Kidney (tissue), 14 donors: ENCODE data around the gene IGF1. TPM values are rescaled to one million over a fixed set of nuclear protein-coding genes. Genes with fewer than 3 reads are reported as not detected.
A peak's percentile ranks its signal among the peaks of the same experiment; 100 is the strongest.

ENCODE experiments used
- DNase-seq, 5 donors: peaks; one replicate each; pipeline ENCODE4 v3.0.0-alpha.2; 2013 to 2020
- FAIRE-seq: peaks from 2 replicates; lab custom pipeline; 2012; peaks lifted over from hg19 to GRCh38; lab: Jason Lieb, UNC
- H3K27ac ChIP-seq, 2 donors: one replicate each; pipeline ENCODE4 v1.7.0; 2013; ENCODE audit warnings: low read depth in 2 of 2, low read length in 2 of 2, inconsistent platforms in 1 of 2
- H3K27me3 ChIP-seq: one replicate; pipeline ENCODE4 v1.7.1; 2013; ENCODE audit warnings: low read length, inconsistent platforms; ENCODE audit not compliant: control insufficient read depth, insufficient read depth
- H3K36me3 ChIP-seq, 3 donors: one replicate each; pipeline versions ENCODE4 v1.7.0 to v1.7.1; 2013; ENCODE audit warnings: low read length in 3 of 3, control low read depth in 1 of 3, inconsistent platforms in 1 of 3; ENCODE audit not compliant: insufficient read depth in 3 of 3, control insufficient read depth in 2 of 3
- H3K4me1 ChIP-seq, 3 donors: one replicate each; pipeline versions ENCODE4 v1.7.0 to v1.7.1; 2013; ENCODE audit warnings: low read length in 3 of 3, inconsistent platforms in 1 of 3, low read depth in 1 of 3; ENCODE audit not compliant: control insufficient read depth in 2 of 3, insufficient read depth in 2 of 3
- H3K4me3 ChIP-seq, 3 donors: one replicate each; pipeline versions ENCODE4 v1.7.0 to v1.8.1; 2013; ENCODE audit warnings: low read length in 3 of 3, control low read depth in 1 of 3, inconsistent platforms in 1 of 3
- H3K9ac ChIP-seq, 3 donors: one replicate each; pipeline versions ENCODE4 v1.7.0 to v1.7.1; 2013; ENCODE audit warnings: low read length in 3 of 3, control low read depth in 1 of 3, inconsistent platforms in 1 of 3
- H3K9me3 ChIP-seq, 3 donors: one replicate each; pipeline versions ENCODE4 v1.7.0 to v1.7.1; 2013; ENCODE audit warnings: low read length in 3 of 3, control low read depth in 1 of 3, inconsistent platforms in 1 of 3; ENCODE audit not compliant: control insufficient read depth in 2 of 3, insufficient read depth in 1 of 3
- intact Hi-C: fragments of 100-400 bp; cut with DNase I; formaldehyde crosslinking; loops from one replicate; pipeline ENCODE4 v1.11.1; 2022
- polyA plus RNA-seq: library from polyadenylated mRNA; stranded (reverse); fragments of 350-450 nt; fragmentation: Illumina TruSeq; extraction: RNeasy Lipid Tissue Mini Kit (QIAGEN cat#74804); gene quantifications from one replicate; pipeline ENCODE4 v1.2.3, GENCODE V29; 2014; ENCODE audit warnings: low read depth, low replicate concordance; ENCODE audit not compliant: insufficient read depth
- total RNA-seq: library from RNA; stranded (reverse); fragmentation: NEBNext Ultra II Directional; extraction: Animal tissue kit (Norgen Biotek cat#: 25700); gene quantifications from one replicate; pipeline ENCODE4 v1.2.1, GENCODE V29; 2021
- TF ChIP-seq, protein P1 (sequence below): IDR thresholded peaks from 3 replicates; pipeline ENCODE4 v1.5.1; 2012; ENCODE audit warnings: mild to moderate bottlenecking, moderate library complexity, borderline replicate concordance; ENCODE audit not compliant: insufficient read depth; ENCODE audit errors: extremely low read depth
- donor health status: control.
- donor health status: control.
- donor health status: control.
- donor health status: control.
- donor health status: control.
- donor health status: DM: yes; HTN: yes; CAD: no.
- donor health status: Normal renal cell carcinoma (clear cell type).

Gene IGF1
- total and polyA plus RNA-seq, 2 donors from 2014 or later = 0.71 to 7.2 TPM

DNA sequence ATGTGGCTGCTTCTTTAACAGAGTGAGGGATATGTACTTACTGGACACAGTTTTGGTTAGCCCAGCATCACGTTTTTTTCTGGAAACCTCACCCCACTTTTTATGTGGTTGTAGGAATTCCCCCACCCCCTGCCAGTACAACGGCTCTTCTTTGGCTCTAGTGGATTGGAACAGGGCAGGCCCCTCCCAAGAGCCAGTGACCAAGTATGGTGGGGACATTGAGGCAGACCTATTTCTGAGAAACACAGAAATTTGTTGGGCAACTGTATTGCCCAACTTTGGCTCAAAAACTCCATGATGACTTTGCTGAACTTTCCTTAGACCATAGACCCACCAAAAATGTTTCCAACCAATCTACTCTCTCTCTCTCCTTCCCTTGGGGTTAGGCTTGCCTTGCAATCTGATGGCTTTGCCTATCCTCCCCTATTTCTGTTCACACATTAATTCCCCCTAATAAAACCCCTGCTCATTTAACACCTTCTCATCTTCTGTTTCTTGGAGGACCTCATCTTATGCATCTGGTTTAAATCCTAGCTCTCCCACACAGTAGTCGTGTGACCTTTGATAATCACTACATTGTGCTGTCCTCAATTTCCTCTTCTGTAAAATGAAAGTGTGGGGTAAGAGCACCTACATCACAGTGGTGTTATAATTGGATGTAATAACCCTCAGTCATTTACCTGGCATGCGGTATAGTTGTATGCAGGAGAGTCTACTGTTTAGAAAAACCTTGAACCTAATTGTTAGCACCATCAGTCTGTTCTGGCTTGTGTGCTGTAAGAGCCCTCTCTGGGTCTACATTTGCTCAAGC, 71.7 kb downstream of the IGF1 start:
- Histone ChIP-seq H3K27me3 (no peaks in the 10 kb centered on the region), H3K9ac (no peak overlapping the region), H3K4me1 (no peaks in the 10 kb centered on the region), H3K4me3 (no peak overlapping the region), H3K36me3 (no peaks in the 10 kb centered on the region), H3K9me3 (no peaks in the 10 kb centered on the region), H3K27ac (no peak overlapping the region)
- intact Hi-C loops = no loop called here
- DNase-seq (no peak), FAIRE-seq (no peak)
- TF ChIP-seq, protein P1, sequence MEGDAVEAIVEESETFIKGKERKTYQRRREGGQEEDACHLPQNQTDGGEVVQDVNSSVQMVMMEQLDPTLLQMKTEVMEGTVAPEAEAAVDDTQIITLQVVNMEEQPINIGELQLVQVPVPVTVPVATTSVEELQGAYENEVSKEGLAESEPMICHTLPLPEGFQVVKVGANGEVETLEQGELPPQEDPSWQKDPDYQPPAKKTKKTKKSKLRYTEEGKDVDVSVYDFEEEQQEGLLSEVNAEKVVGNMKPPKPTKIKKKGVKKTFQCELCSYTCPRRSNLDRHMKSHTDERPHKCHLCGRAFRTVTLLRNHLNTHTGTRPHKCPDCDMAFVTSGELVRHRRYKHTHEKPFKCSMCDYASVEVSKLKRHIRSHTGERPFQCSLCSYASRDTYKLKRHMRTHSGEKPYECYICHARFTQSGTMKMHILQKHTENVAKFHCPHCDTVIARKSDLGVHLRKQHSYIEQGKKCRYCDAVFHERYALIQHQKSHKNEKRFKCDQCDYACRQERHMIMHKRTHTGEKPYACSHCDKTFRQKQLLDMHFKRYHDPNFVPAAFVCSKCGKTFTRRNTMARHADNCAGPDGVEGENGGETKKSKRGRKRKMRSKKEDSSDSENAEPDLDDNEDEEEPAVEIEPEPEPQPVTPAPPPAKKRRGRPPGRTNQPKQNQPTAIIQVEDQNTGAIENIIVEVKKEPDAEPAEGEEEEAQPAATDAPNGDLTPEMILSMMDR = no peak

DNA sequence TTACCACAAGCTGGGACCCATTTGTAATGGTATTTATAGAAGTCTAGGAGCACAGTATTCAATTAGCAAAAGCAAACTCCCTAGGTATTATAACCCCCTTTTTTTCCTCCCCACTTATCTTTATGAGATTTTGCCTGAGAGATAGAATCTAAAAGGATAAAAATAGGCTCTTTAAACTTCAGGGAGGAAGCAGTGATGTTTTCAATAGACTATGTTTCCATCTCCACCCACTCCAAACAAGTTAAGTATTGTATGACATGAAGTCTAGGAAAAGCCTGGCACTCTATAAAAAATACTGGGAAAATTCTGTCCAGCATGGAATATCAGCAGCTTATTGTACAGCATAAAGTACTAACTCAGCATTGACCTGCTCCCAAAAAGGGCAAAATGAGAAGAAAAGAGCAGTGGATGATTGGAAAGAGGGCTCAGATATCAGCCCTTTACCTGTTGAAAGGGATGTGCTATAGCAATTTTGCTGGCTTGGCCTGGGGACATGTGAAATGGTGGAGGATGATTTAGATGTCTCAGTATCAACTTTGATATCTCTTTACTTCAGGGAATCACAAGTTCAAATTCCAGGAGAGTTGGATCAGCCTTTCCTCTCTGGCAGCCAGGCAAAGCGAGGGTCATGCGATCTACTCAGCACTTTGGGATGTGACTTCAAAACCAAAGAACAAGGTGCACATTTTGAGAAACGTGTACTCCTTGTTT, 72.4 kb downstream of the IGF1 start:
- no peaks in the 10 kb centered on the region for H3K36me3 ChIP-seq
- H3K27me3 ChIP-seq = no peaks in the 10 kb centered on the region
- no peak overlapping the region for H3K27ac ChIP-seq
- TF ChIP-seq, protein P1 = no peak
- H3K9ac ChIP-seq = no peak overlapping the region
- no peaks in the 10 kb centered on the region for H3K9me3 ChIP-seq
- FAIRE-seq (no peak), DNase-seq (no peak)
- intact Hi-C loops = no loop called here
- H3K4me3 ChIP-seq = no peak overlapping the region
- no peaks in the 10 kb centered on the region for H3K4me1 ChIP-seq

DNA sequence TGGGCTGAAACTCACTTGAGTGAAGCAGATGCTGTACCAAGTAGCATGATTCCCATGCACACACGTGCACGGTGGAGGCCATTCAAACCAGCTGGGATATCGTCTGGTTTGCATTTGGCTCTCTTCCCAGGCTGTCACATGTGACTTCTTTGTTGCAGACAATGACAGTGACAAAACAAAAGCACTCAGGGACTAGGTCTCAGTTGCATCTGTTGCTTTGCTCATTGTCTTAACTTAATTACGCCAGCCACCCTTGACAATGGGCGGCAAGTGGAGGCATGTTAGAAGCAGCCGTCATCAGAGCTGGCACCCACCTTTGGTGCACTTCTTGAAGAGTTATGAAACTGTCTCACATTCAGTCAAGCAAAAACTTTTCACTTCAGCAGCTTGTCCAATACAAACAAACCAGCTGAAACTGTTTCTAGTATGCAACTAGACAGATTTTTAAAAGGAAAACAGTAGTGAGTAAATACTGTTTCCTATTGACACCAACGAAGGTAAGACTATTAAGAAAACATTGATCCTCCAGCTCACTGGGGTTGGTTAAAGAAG, 74.3 kb downstream of the IGF1 start:
- Histone ChIP-seq H3K36me3 (no peaks in the 10 kb centered on the region), H3K27ac (no peak overlapping the region), H3K4me3 (no peak overlapping the region), H3K9me3 (no peaks in the 10 kb centered on the region), H3K4me1 (no peaks in the 10 kb centered on the region), H3K27me3 (no peaks in the 10 kb centered on the region), H3K9ac (no peak overlapping the region)
- intact Hi-C loops = no loop called here
- FAIRE-seq (no peak), DNase-seq (peak in 3 of 5 donors; percentile 43 to 80 (median 45))
- TF ChIP-seq, protein P1 = no peak
